BE2C (cell line): Measurements from ENCODE around the gene NGEF.

Source experiments
- DNase-seq: peaks from one replicate; pipeline ENCODE4 v3.0.0-alpha.2; 2020
- H3K27me3 ChIP-seq: fragments of 250-450 bp; sonication (Bioruptor Pico); 2 replicates; pipeline ENCODE4 v1.5.1; 2020; ENCODE audit warnings: mild to moderate bottlenecking
- H3K36me3 ChIP-seq: fragments of 250-450 bp; sonication (Bioruptor Pico); 2 replicates; pipeline ENCODE4 v1.5.1; 2020; ENCODE audit warnings: mild to moderate bottlenecking
- H3K4me1 ChIP-seq: fragments of 250-450 bp; sonication (Bioruptor Pico); 2 replicates; pipeline ENCODE4 v1.5.1; 2020
- H3K4me3 ChIP-seq: 2 replicates; pipeline ENCODE4 v1.5.1; 2011; ENCODE audit warnings: low read depth, low read length
- H3K9me3 ChIP-seq: fragments of 250-450 bp; sonication (Bioruptor Pico); 2 replicates; pipeline ENCODE4 v1.5.1; 2020
- CTCF ChIP-seq: IDR thresholded peaks from 2 replicates; pipeline ENCODE4 v1.5.1; 2012; ENCODE audit warnings: mild to moderate bottlenecking, low read depth, low read length

Gene NGEF

GRCh38 chr2:233059797-233060500 lies 46.9 kb upstream of the NGEF start, which contains the start of gene INPP5D:
TSS of gene INPP5D (plus strand) at chr2:233060342. CDS start at chr2:233060479, 137 bp downstream.
- H3K4me1 ChIP-seq = no peaks in the 10 kb centered on the region
- no peaks in the 10 kb centered on the region for H3K27me3 ChIP-seq
- no peaks in the 10 kb centered on the region for H3K36me3 ChIP-seq
- no peak within 1 kb of the TSS for H3K4me3 ChIP-seq
- no peak for TF ChIP-seq CTCF
- no peaks in the 10 kb centered on the region for H3K9me3 ChIP-seq
- DNase-seq = no peak

- H3K27me3 ChIP-seq = no peaks in the 10 kb centered on the region
- no peaks in the 10 kb centered on the region for H3K4me1 ChIP-seq
- no peaks in the 10 kb centered on the region for H3K9me3 ChIP-seq
- no peak overlapping the region for H3K4me3 ChIP-seq
- H3K36me3 ChIP-seq = no peaks in the 10 kb centered on the region
- TF ChIP-seq CTCF = no peak
- DNase-seq = no peak
These were observed 46.4 kb upstream of the NGEF start for GRCh38 chr2:233059547-233059796.

- Histone ChIP-seq H3K9me3 (no peaks in the 10 kb centered on the region), H3K27me3 (no peaks in the 10 kb centered on the region), H3K4me3 (no peak overlapping the region), H3K36me3 (no peaks in the 10 kb centered on the region), H3K4me1 (no peaks in the 10 kb centered on the region)
- no peak for DNase-seq
- TF ChIP-seq CTCF = no peak
These were observed 45.9 kb upstream of the NGEF start for GRCh38 chr2:233058717-233059546.

GRCh38 chr2:233056961-233057605 lies 44.0 kb upstream of the NGEF start:
- Histone ChIP-seq H3K4me3 (no peak overlapping the region), H3K9me3 (no peaks in the 10 kb centered on the region), H3K27me3 (no peaks in the 10 kb centered on the region), H3K36me3 (no peaks in the 10 kb centered on the region), H3K4me1 (no peaks in the 10 kb centered on the region)
- no peak for DNase-seq
- TF ChIP-seq CTCF = no peak

GRCh38 chr2:233055362-233055761 lies 42.3 kb upstream of the NGEF start:
- no peaks in the 10 kb centered on the region for H3K9me3 ChIP-seq
- DNase-seq = no peak
- H3K36me3 ChIP-seq = no peaks in the 10 kb centered on the region
- no peak overlapping the region for H3K4me3 ChIP-seq
- H3K27me3 ChIP-seq = no peaks in the 10 kb centered on the region
- no peaks in the 10 kb centered on the region for H3K4me1 ChIP-seq
- no peak for TF ChIP-seq CTCF
